ENCODE measurements around the gene LDLRAD4.

Gene LDLRAD4

GRCh38 chr18:13376841-13377351 lies 158.3 kb downstream of the LDLRAD4 start:
- no peak for DNase-seq

- DNase-seq: no peak
Measured at GRCh38 chr18:13377496-13377895, 158.9 kb downstream of the LDLRAD4 start.

GRCh38 chr18:13378150-13378549 lies 159.6 kb downstream of the LDLRAD4 start:
- DNase-seq: no peak

- DNase-seq: no peak
Measured at GRCh38 chr18:13379062-13379865, 160.7 kb downstream of the LDLRAD4 start.

GRCh38 chr18:13379930-13380690 lies 161.6 kb downstream of the LDLRAD4 start:
- no peak for DNase-seq

- DNase-seq: no peak
Measured at GRCh38 chr18:13380691-13381070, 162.1 kb downstream of the LDLRAD4 start.

GRCh38 chr18:13381331-13381730 lies 162.8 kb downstream of the LDLRAD4 start:
- DNase-seq: no peak

GRCh38 chr18:13381944-13382365 lies 163.4 kb downstream of the LDLRAD4 start:
- no peak for DNase-seq

- DNase-seq: no peak
Measured at GRCh38 chr18:13382366-13382953, 163.9 kb downstream of the LDLRAD4 start.

GRCh38 chr18:13382954-13383827 lies 164.6 kb downstream of the LDLRAD4 start:
- DNase-seq: no peak

- DNase-seq: no peak
Measured at GRCh38 chr18:13386891-13387801, 168.6 kb downstream of the LDLRAD4 start.

GRCh38 chr18:13387855-13388548 lies 169.4 kb downstream of the LDLRAD4 start:
- DNase-seq: no peak

GRCh38 chr18:13388586-13389490 lies 170.3 kb downstream of the LDLRAD4 start:
- DNase-seq: no peak

- DNase-seq: no peak
Measured at GRCh38 chr18:13389491-13390131, 171.1 kb downstream of the LDLRAD4 start.

- no peak for DNase-seq
Measured at GRCh38 chr18:13390196-13390595, 171.6 kb downstream of the LDLRAD4 start.

- DNase-seq: no peak
Measured at GRCh38 chr18:13390711-13391110, 172.2 kb downstream of the LDLRAD4 start.

- DNase-seq: no peak
Measured at GRCh38 chr18:13392029-13392750, 173.6 kb downstream of the LDLRAD4 start.

- no peak for DNase-seq
Measured at GRCh38 chr18:13392899-13393298, 174.3 kb downstream of the LDLRAD4 start.
